Gastroesophageal sphincter (tissue), 3 donors: ENCODE measurements around the gene BAK1.

Source experiments
- POLR2A ChIP-seq, 2 donors: fragments of 450-650 bp; IDR thresholded peaks; one replicate each; pipeline ENCODE4 v1.6.1; 2017; ENCODE audit warnings: antibody characterized with exemption in 2 of 2, mild to moderate bottlenecking in 2 of 2, moderate library complexity in 1 of 2
- TF ChIP-seq, protein P1 (sequence below), 4 experiments: fragments of 200-600 bp in 2 of 4; fragments of 450-650 bp in 2 of 4; sonication (generic) in 1 of 4; IDR thresholded peaks; one replicate each; pipeline ENCODE4 v1.5.1; 2017 to 2019; ENCODE audit warnings: antibody characterized with exemption in 4 of 4, mild to moderate bottlenecking in 2 of 4, moderate library complexity in 2 of 4

DNA sequence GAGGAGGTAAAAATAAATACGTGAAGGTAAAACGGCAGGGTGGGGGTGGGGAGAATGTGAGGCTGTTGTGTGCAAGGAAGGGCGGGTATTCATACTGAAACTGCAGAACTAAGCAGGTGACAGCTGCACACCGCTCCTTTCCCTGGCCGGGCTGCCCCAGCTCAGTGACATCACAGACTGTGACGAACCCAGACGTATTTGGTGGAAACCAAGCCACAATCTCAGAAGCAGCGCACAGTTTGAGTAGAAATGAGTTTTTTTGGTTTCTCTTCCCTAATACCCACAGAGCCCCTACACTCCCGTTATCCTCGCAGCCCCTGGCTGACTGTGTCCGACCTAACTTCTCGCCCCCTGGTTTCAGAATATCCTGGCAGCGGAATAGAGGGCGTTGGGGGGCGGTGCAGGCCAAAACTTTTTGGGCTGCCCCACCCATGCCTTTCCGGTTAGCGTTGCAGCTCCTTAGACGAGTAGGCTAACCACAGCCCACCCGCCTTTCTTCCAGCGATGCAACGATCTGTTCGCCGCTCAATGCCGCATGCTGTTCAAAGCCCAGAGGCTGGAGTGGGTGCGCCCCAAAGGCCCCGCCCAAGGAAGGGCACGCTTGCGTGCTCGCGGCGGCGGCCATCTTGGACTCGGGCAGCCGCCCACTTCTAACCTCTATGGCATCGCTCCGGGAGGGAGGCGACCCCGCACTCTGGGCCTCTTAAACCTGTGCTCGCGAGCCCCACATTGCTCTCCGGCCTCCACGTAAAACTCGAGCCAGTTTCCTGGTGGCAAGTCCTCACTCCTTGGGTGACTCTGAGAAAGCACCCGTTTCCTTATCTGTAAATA is 9.1 kb downstream of the BAK1 start:
- TF ChIP-seq, protein P1, sequence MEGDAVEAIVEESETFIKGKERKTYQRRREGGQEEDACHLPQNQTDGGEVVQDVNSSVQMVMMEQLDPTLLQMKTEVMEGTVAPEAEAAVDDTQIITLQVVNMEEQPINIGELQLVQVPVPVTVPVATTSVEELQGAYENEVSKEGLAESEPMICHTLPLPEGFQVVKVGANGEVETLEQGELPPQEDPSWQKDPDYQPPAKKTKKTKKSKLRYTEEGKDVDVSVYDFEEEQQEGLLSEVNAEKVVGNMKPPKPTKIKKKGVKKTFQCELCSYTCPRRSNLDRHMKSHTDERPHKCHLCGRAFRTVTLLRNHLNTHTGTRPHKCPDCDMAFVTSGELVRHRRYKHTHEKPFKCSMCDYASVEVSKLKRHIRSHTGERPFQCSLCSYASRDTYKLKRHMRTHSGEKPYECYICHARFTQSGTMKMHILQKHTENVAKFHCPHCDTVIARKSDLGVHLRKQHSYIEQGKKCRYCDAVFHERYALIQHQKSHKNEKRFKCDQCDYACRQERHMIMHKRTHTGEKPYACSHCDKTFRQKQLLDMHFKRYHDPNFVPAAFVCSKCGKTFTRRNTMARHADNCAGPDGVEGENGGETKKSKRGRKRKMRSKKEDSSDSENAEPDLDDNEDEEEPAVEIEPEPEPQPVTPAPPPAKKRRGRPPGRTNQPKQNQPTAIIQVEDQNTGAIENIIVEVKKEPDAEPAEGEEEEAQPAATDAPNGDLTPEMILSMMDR (IDR thresholded peaks at IDR 0.05), result peak in 1 of 4 experiments; percentile 40
- peak; percentile 11 to 37 for TF ChIP-seq POLR2A (IDR thresholded peaks at IDR 0.05)
